ENCODE results near the gene CFAP61.

The CFAP61 gene

GRCh38 chr20:20277894-20278335, 225.6 kb downstream of the CFAP61 start:
- Mint-ChIP-seq H3K9me3 (ENCODE audit: low read depth) (peaks cover 3% of the 10 kb centered on the region), H3K4me3 (no peak overlapping the region), H3K4me1 (ENCODE audit: low read depth) (no peaks in the 10 kb centered on the region), H3K36me3 (no peaks in the 10 kb centered on the region), H3K27ac (no peak overlapping the region), H3K27me3 (no peaks in the 10 kb centered on the region)

DNA sequence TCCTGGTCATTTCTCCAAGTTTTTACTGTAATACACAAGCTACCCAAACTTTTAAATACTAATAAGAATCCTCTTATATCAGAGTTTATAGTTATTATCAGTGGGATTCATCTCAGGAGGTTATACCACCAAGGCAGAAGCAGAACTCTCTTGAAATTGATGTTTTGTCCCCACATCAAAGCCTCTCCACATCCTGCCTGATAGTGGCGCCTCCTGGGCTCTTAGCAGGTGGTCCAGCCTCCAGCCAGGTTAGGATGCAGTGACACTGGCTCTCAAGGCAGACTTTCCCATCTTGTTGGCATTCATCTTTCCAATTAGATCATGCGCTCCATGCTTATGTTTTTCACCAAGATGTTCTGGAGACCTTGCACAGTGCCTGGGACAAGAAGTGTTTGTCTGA, 233.7 kb downstream of the CFAP61 start:
- H3K4me1 Mint-ChIP-seq (ENCODE audit: low read depth) = no peaks in the 10 kb centered on the region
- peaks cover 4% of the 10 kb centered on the region for H3K27me3 Mint-ChIP-seq
- no peak overlapping the region for H3K27ac Mint-ChIP-seq
- peaks cover 3% of the 10 kb centered on the region for H3K9me3 Mint-ChIP-seq (ENCODE audit: low read depth)
- H3K36me3 Mint-ChIP-seq = no peaks in the 10 kb centered on the region
- H3K4me3 Mint-ChIP-seq = no peak overlapping the region

DNA sequence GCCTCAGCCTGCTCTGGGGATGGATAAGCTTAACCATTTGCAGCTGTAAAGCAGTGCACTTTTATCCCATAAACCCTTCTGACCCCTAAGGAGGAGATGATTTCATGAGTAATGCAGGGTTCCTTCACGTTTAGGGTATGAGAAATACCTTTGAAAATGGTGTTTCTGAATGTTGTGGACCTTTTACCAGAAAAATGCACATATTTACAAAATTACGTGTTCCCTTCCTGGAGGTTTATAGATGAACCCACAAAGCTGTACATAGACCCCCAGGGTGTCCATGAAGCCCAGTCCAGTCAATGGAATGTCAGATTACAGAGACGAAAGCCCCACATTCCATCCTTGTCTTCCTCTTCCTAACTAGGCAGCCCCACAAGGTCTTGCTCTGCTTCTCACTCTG, 237.0 kb downstream of the CFAP61 start:
- Mint-ChIP-seq H3K4me3 (no peak overlapping the region), H3K9me3 (ENCODE audit: low read depth) (no peaks in the 10 kb centered on the region), H3K4me1 (ENCODE audit: low read depth) (no peaks in the 10 kb centered on the region), H3K36me3 (no peaks in the 10 kb centered on the region), H3K27ac (no peak overlapping the region), H3K27me3 (peaks cover 5% of the 10 kb centered on the region)

DNA sequence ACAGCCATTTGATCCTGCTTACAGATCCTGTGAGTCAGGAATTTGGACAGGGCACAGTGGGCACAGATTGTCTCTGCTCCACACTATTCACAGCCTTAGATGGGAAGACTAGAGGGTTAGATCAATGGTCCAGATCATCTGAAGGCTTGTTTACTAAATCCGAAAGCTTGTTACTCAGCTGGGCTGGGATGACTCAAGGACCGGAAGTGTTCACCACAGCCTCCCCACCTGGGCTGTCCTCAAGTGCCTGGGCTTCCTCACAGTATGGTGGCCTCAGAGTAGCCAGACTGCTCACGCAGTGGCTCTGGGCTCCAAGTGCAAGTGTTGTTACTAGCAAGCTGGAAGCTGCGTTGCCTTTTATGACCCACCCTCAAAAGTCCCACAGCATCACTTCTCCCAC, 240.1 kb downstream of the CFAP61 start:
- no peaks in the 10 kb centered on the region for H3K9me3 Mint-ChIP-seq (ENCODE audit: low read depth)
- no peaks in the 10 kb centered on the region for H3K36me3 Mint-ChIP-seq
- H3K4me1 Mint-ChIP-seq (ENCODE audit: low read depth) = no peaks in the 10 kb centered on the region
- H3K4me3 Mint-ChIP-seq = no peak overlapping the region
- peaks cover 2% of the 10 kb centered on the region for H3K27me3 Mint-ChIP-seq
- H3K27ac Mint-ChIP-seq = no peak overlapping the region

DNA sequence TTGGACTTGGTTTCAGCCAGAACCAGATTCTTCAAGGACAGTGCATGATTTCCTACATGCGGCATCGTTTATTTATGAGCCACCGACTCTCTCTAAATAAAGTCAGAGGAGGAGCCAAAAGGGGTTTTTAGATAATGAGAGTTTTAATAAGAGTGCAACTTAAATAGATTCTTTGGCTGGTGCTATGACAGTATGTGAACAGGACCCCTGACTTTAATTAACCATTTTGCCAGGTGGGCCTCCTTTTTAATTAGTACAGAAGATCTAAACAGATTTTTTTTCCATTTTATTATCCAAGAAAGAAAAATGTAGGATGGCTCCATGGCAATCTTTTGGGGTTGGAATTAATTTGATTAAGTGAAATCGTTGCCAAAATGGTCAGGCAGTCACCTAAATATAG, 240.8 kb downstream of the CFAP61 start:
- Mint-ChIP-seq H3K36me3 (no peaks in the 10 kb centered on the region), H3K4me3 (no peak overlapping the region), H3K27ac (no peak overlapping the region), H3K27me3 (peaks cover 2% of the 10 kb centered on the region), H3K4me1 (ENCODE audit: low read depth) (no peaks in the 10 kb centered on the region), H3K9me3 (ENCODE audit: low read depth) (no peaks in the 10 kb centered on the region)

DNA sequence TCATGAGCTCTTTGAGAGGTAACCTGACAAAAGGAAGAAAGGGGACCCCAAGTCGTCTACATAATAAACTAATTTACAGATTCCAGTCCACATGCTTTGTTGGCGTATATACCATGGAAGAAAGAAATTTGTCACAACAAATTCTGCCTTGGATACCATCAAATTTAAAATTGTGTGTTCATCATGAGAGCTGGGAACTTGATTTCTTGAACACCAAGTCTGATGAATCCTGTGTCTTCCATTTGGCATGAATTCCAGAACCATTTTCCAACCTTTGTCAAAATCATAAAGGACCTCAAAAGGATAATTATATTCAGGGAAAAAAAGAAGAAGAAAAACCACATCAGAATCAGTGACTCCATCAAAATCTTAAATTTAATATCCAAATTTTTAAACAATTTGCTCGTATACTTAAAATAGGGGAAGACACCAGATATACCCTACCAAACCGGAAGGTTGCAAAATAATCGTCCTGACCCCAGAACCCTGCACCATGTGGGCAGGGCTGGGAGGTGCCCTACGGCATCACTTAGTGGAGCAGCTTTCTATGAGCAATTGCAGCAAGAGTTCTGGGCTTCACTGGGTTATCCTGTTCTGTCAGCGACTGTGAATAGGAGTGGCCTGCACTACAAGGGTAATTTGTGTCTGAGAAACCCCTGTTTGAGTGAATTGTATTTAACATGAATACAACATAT, 241.5 kb downstream of the CFAP61 start:
- Mint-ChIP-seq H3K27ac (no peak overlapping the region), H3K9me3 (ENCODE audit: low read depth) (no peaks in the 10 kb centered on the region), H3K27me3 (peaks cover 2% of the 10 kb centered on the region), H3K36me3 (no peaks in the 10 kb centered on the region), H3K4me1 (ENCODE audit: low read depth) (no peaks in the 10 kb centered on the region), H3K4me3 (no peak overlapping the region)

- peaks cover 2% of the 10 kb centered on the region for H3K27me3 Mint-ChIP-seq
- H3K4me3 Mint-ChIP-seq = no peak overlapping the region
- no peaks in the 10 kb centered on the region for H3K36me3 Mint-ChIP-seq
- H3K27ac Mint-ChIP-seq = no peak overlapping the region
- no peaks in the 10 kb centered on the region for H3K4me1 Mint-ChIP-seq (ENCODE audit: low read depth)
- H3K9me3 Mint-ChIP-seq (ENCODE audit: low read depth) = no peaks in the 10 kb centered on the region
Measured at GRCh38 chr20:20295621-20296498, 243.5 kb downstream of the CFAP61 start.

GRCh38 chr20:20297181-20297580, 244.8 kb downstream of the CFAP61 start:
- H3K4me1 Mint-ChIP-seq (ENCODE audit: low read depth) = no peaks in the 10 kb centered on the region

GRCh38 chr20:20297752-20298151, 245.4 kb downstream of the CFAP61 start:
- Mint-ChIP-seq H3K9me3 (ENCODE audit: low read depth) (no peaks in the 10 kb centered on the region), H3K27me3 (no peaks in the 10 kb centered on the region), H3K4me3 (no peak overlapping the region), H3K4me1 (ENCODE audit: low read depth) (no peaks in the 10 kb centered on the region), H3K27ac (no peak overlapping the region), H3K36me3 (no peaks in the 10 kb centered on the region)

More at GRCh38 chr20:20297181-20297580, 244.8 kb downstream of the CFAP61 start:
- no peaks in the 10 kb centered on the region for H3K36me3 Mint-ChIP-seq
- H3K27me3 Mint-ChIP-seq = no peaks in the 10 kb centered on the region
- H3K9me3 Mint-ChIP-seq (ENCODE audit: low read depth) = no peaks in the 10 kb centered on the region
- H3K4me3 Mint-ChIP-seq = no peak overlapping the region
- no peak overlapping the region for H3K27ac Mint-ChIP-seq

DNA sequence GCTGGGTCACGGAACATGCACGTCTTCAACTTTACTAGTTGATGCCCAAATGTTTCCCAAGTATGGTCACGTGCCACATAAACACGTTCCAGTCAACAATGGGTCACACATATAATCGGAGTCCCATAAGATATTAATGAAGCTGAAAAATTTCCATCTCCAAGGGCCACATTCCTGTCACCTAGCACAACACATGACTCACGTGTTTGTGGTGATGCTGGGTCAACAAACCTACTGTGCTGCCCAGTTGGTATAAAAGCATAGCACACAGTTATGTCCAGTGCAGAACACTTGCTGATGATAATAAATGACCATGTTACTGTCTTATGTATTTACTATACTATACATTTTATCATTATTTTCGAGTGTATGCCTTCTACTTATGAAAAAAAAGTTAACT, 247.6 kb downstream of the CFAP61 start:
- Mint-ChIP-seq H3K27me3 (no peaks in the 10 kb centered on the region), H3K27ac (no peak overlapping the region), H3K36me3 (no peaks in the 10 kb centered on the region), H3K4me1 (ENCODE audit: low read depth) (no peaks in the 10 kb centered on the region), H3K4me3 (no peak overlapping the region), H3K9me3 (ENCODE audit: low read depth) (no peaks in the 10 kb centered on the region)

DNA sequence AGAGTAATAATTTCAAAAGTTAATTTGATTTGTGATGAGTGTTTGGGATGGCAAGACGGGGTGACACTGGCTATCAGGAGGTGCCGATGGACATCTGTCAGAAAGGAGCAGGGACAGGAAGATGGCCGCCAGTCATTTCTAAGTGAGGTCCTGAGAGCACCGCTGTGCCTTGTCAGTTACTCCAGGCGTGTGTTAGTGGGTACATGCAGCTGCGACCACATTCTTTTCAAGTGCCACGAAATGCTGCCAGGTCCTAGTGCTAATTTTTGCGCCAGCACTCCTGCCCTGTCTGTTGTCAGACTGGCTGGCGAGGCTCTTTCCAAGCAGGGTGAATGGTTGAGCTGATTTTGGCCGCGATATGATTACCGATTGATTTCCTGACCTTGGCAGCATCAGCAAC, 251.0 kb downstream of the CFAP61 start:
- H3K9me3 Mint-ChIP-seq (ENCODE audit: low read depth) = no peaks in the 10 kb centered on the region
- H3K4me3 Mint-ChIP-seq = no peak overlapping the region
- no peaks in the 10 kb centered on the region for H3K4me1 Mint-ChIP-seq (ENCODE audit: low read depth)
- H3K27me3 Mint-ChIP-seq = peaks cover 11% of the 10 kb centered on the region
- no peaks in the 10 kb centered on the region for H3K36me3 Mint-ChIP-seq
- H3K27ac Mint-ChIP-seq = no peak overlapping the region

GRCh38 chr20:20303742-20304141, 251.4 kb downstream of the CFAP61 start:
- no peaks in the 10 kb centered on the region for H3K36me3 Mint-ChIP-seq
- no peaks in the 10 kb centered on the region for H3K4me1 Mint-ChIP-seq (ENCODE audit: low read depth)
- no peak overlapping the region for H3K27ac Mint-ChIP-seq
- no peaks in the 10 kb centered on the region for H3K9me3 Mint-ChIP-seq (ENCODE audit: low read depth)
- H3K4me3 Mint-ChIP-seq = no peak overlapping the region
- H3K27me3 Mint-ChIP-seq = peaks cover 11% of the 10 kb centered on the region

DNA sequence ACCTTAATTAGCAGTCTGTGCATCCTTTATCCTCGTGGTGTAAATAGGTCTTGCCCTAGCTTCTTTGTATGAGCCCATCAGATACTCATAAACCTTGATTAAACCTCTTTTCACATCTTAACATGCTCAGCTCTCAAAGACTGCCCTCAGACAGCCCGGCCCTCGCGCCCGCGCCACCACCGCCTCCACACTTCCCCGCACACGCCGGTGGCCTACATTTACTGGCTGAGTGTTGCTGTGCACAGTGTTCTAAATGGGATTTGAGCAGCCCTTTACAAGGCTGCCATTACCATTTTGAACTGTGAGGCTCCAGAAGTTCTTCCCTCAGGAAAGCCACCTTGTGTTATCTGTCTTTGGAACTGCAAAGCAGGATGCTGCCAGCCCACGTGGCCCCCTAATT, 252.6 kb downstream of the CFAP61 start:
- Mint-ChIP-seq H3K27ac (no peak overlapping the region), H3K9me3 (ENCODE audit: low read depth) (no peaks in the 10 kb centered on the region), H3K36me3 (no peaks in the 10 kb centered on the region), H3K4me1 (ENCODE audit: low read depth) (no peaks in the 10 kb centered on the region), H3K27me3 (peaks cover 11% of the 10 kb centered on the region), H3K4me3 (no peak overlapping the region)

- Mint-ChIP-seq H3K4me1 (ENCODE audit: low read depth) (no peaks in the 10 kb centered on the region), H3K4me3 (no peak overlapping the region), H3K9me3 (ENCODE audit: low read depth) (no peaks in the 10 kb centered on the region), H3K27me3 (peaks cover 4% of the 10 kb centered on the region), H3K36me3 (no peaks in the 10 kb centered on the region), H3K27ac (no peak overlapping the region)
Measured at GRCh38 chr20:20312562-20312961, 260.2 kb downstream of the CFAP61 start.

DNA sequence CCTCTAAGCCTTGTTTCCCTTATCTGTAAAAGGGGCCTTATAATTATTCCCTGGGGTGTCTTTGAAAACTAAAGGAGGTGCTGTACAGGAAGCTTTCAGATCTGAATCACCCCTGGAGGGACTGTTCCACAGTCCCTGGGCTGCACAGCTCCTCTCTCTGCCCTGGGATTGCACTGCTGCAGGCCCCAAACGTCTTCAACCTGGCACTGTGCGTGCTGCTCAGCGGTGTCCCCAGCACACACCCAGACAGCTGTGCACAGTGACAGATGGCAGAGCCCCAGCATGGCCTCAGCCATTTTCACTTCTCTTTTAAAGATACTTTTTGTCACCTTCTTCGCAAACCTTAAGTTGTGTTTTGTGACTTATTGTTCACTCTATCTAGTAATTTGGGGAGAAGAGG, 264.9 kb downstream of the CFAP61 start:
- Mint-ChIP-seq H3K36me3 (no peaks in the 10 kb centered on the region), H3K27ac (no peak overlapping the region), H3K27me3 (peaks cover 4% of the 10 kb centered on the region), H3K4me1 (ENCODE audit: low read depth) (no peaks in the 10 kb centered on the region), H3K9me3 (ENCODE audit: low read depth) (peaks cover 7% of the 10 kb centered on the region), H3K4me3 (no peak overlapping the region)
